Upper lobe of left lung (tissue), 6 donors: ENCODE measurements around the gene KCNIP1. TPM values are rescaled to one million over a fixed set of nuclear protein-coding genes. Genes with fewer than 3 reads are reported as not detected.

Experiments
- ATAC-seq, 2 donors: fragments of 200-7000 bp; cut with Tn5 transposase; one replicate each; pipeline ENCODE4 v1.9.1; 2022; ENCODE audit warnings: mild to moderate bottlenecking in 2 of 2, moderate library complexity in 2 of 2; ENCODE audit not compliant: low FRiP score in 2 of 2
- DNase-seq, 2 donors: peaks; one replicate each; pipeline ENCODE4 v3.0.0-alpha.2; 2019 to 2020
- H3K27ac ChIP-seq, 4 donors: fragments of 200-600 bp; sonication (generic); one replicate each; pipeline ENCODE4 v1.5.1; 2016 to 2019
- H3K27me3 ChIP-seq, 4 donors: fragments of 200-600 bp; sonication (generic); one replicate each; pipeline ENCODE4 v1.5.1; 2017 to 2019
- H3K36me3 ChIP-seq, 4 donors: fragments of 200-600 bp; sonication (generic); one replicate each; pipeline ENCODE4 v1.5.1; 2016 to 2019
- H3K4me1 ChIP-seq, 4 donors: fragments of 200-600 bp; sonication (generic); one replicate each; pipeline ENCODE4 v1.5.1; 2018 to 2019
- H3K4me3 ChIP-seq, 4 donors: fragments of 200-600 bp; sonication (generic); one replicate each; pipeline ENCODE4 v1.5.1; 2017 to 2019; ENCODE audit warnings: mild to moderate bottlenecking in 2 of 4, moderate library complexity in 1 of 4
- H3K9me3 ChIP-seq, 4 donors: fragments of 200-600 bp; sonication (generic); one replicate each; pipeline ENCODE4 v1.5.1; 2018 to 2019
- EP300 ChIP-seq, 4 donors: sonication (generic); formaldehyde crosslinking; IDR thresholded peaks; one replicate each; pipeline ENCODE4 v1.5.1; 2017; ENCODE audit warnings: antibody characterized with exemption in 4 of 4, control low read depth in 2 of 4
- POLR2A ChIP-seq, 4 donors: fragments of 450-650 bp; IDR thresholded peaks; one replicate each; pipeline ENCODE4 v1.5.1; 2016 to 2017; ENCODE audit warnings: antibody characterized with exemption in 4 of 4, mild to moderate bottlenecking in 2 of 4
- POLR2AphosphoS5 ChIP-seq, 2 donors: sonication (generic); formaldehyde crosslinking; IDR thresholded peaks; one replicate each; pipeline ENCODE4 v1.5.1; 2017; ENCODE audit warnings: antibody characterized with exemption in 2 of 2
- WGBS, 2 donors: methylation state at CpG; one replicate each; pipeline ENCODE4 v1.1.5; 2017 to 2018; 5-methylcytosine and 5-hydroxymethylcytosine counted together
- total RNA-seq, 6 donors: library from RNA; depleted of rRNA in 4 of 6; stranded (reverse); fragments of >200 nt in 4 of 6; gene quantifications; one replicate each; pipeline versions ENCODE4 v1.1.0 to v1.2.1, GENCODE V29; 2016 to 2021
- TF ChIP-seq, protein P1 (sequence below), 6 experiments: fragments of 450-650 bp in 4 of 6; fragments of 200-600 bp in 2 of 6; sonication (generic) in 2 of 6; IDR thresholded peaks; one replicate each; pipeline ENCODE4 v1.5.1; 2016 to 2019; ENCODE audit warnings: antibody characterized with exemption in 6 of 6
- donor health status: DM: no; HTN: no; CAD: no; lungs with moderate emphysema.
- donor health status: DM: no; HTN: yes; CAD: no; lungs with severe emphysema.

Gene KCNIP1
- total RNA-seq, 6 donors from 2014 or later: 1.9 to 3.3 (median 2.9) TPM; not detected in 1

DNA sequence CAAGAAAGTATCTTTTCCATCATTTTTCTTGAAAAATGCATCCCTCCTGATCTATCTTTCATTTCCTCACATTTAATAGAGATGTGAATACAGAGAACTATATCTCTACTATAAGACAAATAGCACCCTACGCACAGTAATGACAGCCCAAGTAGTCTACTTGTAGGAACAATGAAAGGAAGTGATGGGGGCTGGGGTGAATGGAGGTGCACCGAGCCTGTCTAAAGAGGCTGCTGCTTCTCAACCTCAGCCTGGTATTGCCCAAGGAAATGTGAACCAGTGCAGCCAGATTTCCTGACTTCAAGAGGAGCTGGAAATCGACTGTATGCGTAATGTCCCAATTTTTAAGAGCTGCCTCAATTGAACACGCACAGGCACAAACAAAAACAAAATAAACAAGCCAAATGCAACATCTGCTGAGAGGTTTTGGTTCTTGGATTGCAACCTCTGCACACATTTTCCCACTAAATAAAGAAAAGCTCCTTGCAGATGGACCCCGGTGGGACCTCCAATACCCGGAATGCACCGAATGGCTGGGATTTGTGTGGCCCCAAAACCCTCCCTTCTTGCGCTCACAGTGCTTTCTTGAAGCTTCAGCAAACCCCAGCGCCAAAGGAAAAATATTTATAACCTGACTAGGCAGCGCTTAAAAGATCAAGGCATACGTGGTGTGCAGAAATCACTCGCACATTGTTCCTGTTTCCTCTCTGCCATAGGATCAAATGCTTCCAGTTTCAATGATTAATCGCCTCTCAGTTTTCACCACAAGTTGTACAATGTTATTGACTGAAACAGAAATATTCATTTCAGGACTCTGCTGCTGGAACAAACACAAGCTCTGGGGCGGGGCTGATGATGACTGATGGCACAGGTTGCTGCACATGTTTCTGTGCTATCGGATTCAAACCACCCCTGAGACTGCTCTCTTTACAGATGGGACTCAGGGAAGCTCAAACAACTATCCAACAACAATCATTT is 68.3 kb downstream of the KCNIP1 start:
- WGBS, 2 donors: 12 to 14% methylated on average over 14 to 16 of the region's 16 CpGs
- Histone ChIP-seq H3K9me3 (no peaks in the 10 kb centered on the region), H3K27me3 (no peaks in the 10 kb centered on the region), H3K27ac (no peak overlapping the region), H3K4me3 (no peak overlapping the region), H3K4me1 (peaks cover 0 to 11% (median 3%) of the 10 kb centered on the region in 4 donors), H3K36me3 (no peaks in the 10 kb centered on the region)
- no peak for ATAC-seq
- TF ChIP-seq EP300 (IDR thresholded peaks at IDR 0.05) (no peak), POLR2AphosphoS5 (IDR thresholded peaks at IDR 0.05) (no peak), POLR2A (IDR thresholded peaks at IDR 0.05) (no peak)
- TF ChIP-seq, protein P1, sequence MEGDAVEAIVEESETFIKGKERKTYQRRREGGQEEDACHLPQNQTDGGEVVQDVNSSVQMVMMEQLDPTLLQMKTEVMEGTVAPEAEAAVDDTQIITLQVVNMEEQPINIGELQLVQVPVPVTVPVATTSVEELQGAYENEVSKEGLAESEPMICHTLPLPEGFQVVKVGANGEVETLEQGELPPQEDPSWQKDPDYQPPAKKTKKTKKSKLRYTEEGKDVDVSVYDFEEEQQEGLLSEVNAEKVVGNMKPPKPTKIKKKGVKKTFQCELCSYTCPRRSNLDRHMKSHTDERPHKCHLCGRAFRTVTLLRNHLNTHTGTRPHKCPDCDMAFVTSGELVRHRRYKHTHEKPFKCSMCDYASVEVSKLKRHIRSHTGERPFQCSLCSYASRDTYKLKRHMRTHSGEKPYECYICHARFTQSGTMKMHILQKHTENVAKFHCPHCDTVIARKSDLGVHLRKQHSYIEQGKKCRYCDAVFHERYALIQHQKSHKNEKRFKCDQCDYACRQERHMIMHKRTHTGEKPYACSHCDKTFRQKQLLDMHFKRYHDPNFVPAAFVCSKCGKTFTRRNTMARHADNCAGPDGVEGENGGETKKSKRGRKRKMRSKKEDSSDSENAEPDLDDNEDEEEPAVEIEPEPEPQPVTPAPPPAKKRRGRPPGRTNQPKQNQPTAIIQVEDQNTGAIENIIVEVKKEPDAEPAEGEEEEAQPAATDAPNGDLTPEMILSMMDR (IDR thresholded peaks at IDR 0.05): no peak
- DNase-seq: no peak

GRCh38 chr5:170573114-170573513 is 69.3 kb downstream of the KCNIP1 start:
- Histone ChIP-seq H3K36me3 (no peaks in the 10 kb centered on the region), H3K4me1 (peaks cover 0 to 11% (median 3%) of the 10 kb centered on the region in 4 donors), H3K27ac (no peak overlapping the region), H3K4me3 (no peak overlapping the region), H3K9me3 (no peaks in the 10 kb centered on the region), H3K27me3 (no peaks in the 10 kb centered on the region)
- TF ChIP-seq, protein P1 (IDR thresholded peaks at IDR 0.05): no peak
- TF ChIP-seq POLR2AphosphoS5 (IDR thresholded peaks at IDR 0.05): no peak
- no peak for TF ChIP-seq POLR2A (IDR thresholded peaks at IDR 0.05)
- TF ChIP-seq EP300 (IDR thresholded peaks at IDR 0.05): no peak
- no peak for DNase-seq
- ATAC-seq: no peak
- WGBS, 2 donors: 63 to 75% methylated on average over 3 to 4 of the region's 4 CpGs

- H3K27me3 ChIP-seq: no peaks in the 10 kb centered on the region
- ATAC-seq: no peak
Observed at GRCh38 chr5:170573660-170574059, 69.8 kb downstream of the KCNIP1 start.

GRCh38 chr5:170576602-170577535 is 73.0 kb downstream of the KCNIP1 start:
- no peaks in the 10 kb centered on the region for H3K36me3 ChIP-seq
- H3K4me3 ChIP-seq: no peak overlapping the region
- H3K27me3 ChIP-seq: no peaks in the 10 kb centered on the region
- ATAC-seq (no peak), DNase-seq (no peak)
- H3K27ac ChIP-seq: no peak overlapping the region
- H3K9me3 ChIP-seq: peaks cover 0 to 6% (median 2%) of the 10 kb centered on the region in 4 donors
- TF ChIP-seq, protein P1 (IDR thresholded peaks at IDR 0.05): no peak
- no peak for TF ChIP-seq POLR2AphosphoS5 (IDR thresholded peaks at IDR 0.05)
- TF ChIP-seq EP300 (IDR thresholded peaks at IDR 0.05): no peak
- TF ChIP-seq POLR2A (IDR thresholded peaks at IDR 0.05): no peak
- peaks cover 0 to 7% (median 3%) of the 10 kb centered on the region in 4 donors for H3K4me1 ChIP-seq
- WGBS, 2 donors: 85 to 87% methylated on average over 11 of the region's 11 CpGs

More at GRCh38 chr5:170573660-170574059, 69.8 kb downstream of the KCNIP1 start:
- TF ChIP-seq POLR2A (IDR thresholded peaks at IDR 0.05) (no peak), EP300 (IDR thresholded peaks at IDR 0.05) (no peak), POLR2AphosphoS5 (IDR thresholded peaks at IDR 0.05) (no peak)
- TF ChIP-seq, protein P1 (IDR thresholded peaks at IDR 0.05): no peak
- DNase-seq: no peak
- Histone ChIP-seq H3K27ac (no peak overlapping the region), H3K36me3 (no peaks in the 10 kb centered on the region), H3K4me1 (peaks cover 0 to 11% (median 3%) of the 10 kb centered on the region in 4 donors), H3K4me3 (no peak overlapping the region), H3K9me3 (peaks cover 0 to 3% (median under 1%) of the 10 kb centered on the region in 4 donors)
- 82 to 96% methylated on average over 1 of the region's 1 CpG for WGBS, 2 donors
